Activated T-cell treated with anti-CD3 and anti-CD28 coated beads, Interleukin-2, amount 50 U/mL, for 24 hours (primary cell): Measurements from ENCODE around the gene ABLIM3.
"Not testable (repeated sequence)": the region's sequence is repeated elsewhere in the genome, so short reads cannot be mapped to it uniquely, and the experiment has no call there.

Experiments used
- DNase-seq: peaks from one replicate; pipeline ENCODE4 v3.0.0-alpha.2; 2020
- H3K27ac Mint-ChIP-seq: 2 replicates; pipeline ENCODE4 v1.8.0; 2020; ENCODE audit warnings: mild to moderate bottlenecking, mixed read lengths
- H3K27me3 Mint-ChIP-seq: 2 replicates; pipeline ENCODE4 v1.8.0; 2020; ENCODE audit warnings: mixed read lengths
- H3K36me3 Mint-ChIP-seq: 2 replicates; pipeline ENCODE4 v1.8.0; 2020; ENCODE audit warnings: low read depth, mixed read lengths
- H3K4me1 Mint-ChIP-seq: 2 replicates; pipeline ENCODE4 v1.8.0; 2020; ENCODE audit warnings: low read depth, mixed read lengths
- H3K4me3 Mint-ChIP-seq: 2 replicates; pipeline ENCODE4 v1.8.0; 2020; ENCODE audit warnings: mild to moderate bottlenecking, moderate library complexity, mixed read lengths
- H3K9me3 Mint-ChIP-seq: 2 replicates; pipeline ENCODE4 v1.8.0; 2020; ENCODE audit warnings: mixed read lengths

Gene ABLIM3

GRCh38 chr5:149271195-149271715, 130.0 kb downstream of the ABLIM3 start:
- peaks cover 5% of the 10 kb centered on the region for H3K9me3 Mint-ChIP-seq
- H3K36me3 Mint-ChIP-seq: no peaks in the 10 kb centered on the region
- peaks cover 11% of the 10 kb centered on the region for H3K4me1 Mint-ChIP-seq
- H3K4me3 Mint-ChIP-seq: peak overlapping the region; percentile 66
- peaks cover 37% of the 10 kb centered on the region for H3K27me3 Mint-ChIP-seq
- H3K27ac Mint-ChIP-seq: no peak overlapping the region
- peak; percentile 45 for DNase-seq

DNA sequence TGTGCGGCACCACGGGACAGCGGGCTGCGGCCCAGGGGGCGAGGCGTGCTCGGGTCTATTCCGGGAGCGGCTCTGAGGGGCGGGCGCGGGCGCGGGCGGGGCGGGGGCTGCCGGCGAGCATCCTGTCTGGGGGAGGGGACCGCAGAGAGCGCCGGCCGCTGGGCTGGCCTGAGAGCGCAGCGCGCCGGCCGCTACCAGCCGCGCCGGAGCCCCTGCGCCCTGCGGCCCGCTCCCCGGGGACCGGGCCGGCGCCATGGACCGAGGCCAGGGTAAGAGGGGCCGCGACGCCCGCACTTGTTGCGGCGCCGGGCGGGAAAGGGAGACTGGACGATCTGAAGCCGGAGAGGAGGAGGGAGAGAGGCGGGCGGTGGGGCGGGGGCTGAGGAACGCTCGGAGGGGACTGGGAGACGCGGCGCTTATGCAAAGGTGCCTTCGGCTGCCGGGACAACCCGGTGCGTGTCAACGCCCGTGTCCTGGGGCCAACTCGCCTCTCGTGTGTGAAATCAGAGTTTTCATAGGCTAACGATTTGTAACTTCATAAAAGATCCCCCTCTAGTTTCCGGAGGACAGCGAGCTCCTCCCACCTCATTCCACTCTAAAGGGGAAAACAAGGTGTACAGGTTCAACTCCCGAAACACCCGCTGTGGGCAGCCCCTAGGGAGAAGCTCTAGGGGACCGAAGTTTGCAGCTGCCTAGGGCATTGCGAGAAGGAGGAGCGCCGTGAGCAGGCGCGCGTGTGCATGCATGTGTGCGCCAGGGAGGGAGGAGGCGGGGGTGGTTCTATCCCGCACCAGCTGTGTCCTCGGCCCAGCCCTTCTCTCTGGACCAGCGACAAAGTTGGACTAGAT, 130.6 kb downstream of the ABLIM3 start, which contains the start of gene AFAP1L1:
AFAP1L1 (plus strand) TSS at position 144 of the 848 bp plus-strand sequence; CDS start at position 254, 110 bp downstream.
- peaks cover 5% of the 10 kb centered on the region for H3K9me3 Mint-ChIP-seq
- H3K4me3 Mint-ChIP-seq: peak within 1 kb of the TSS; percentile 83
- peaks cover 37% of the 10 kb centered on the region for H3K27me3 Mint-ChIP-seq
- H3K36me3 Mint-ChIP-seq: no peaks in the 10 kb centered on the region
- DNase-seq: peak; percentile 52
- peaks cover 11% of the 10 kb centered on the region for H3K4me1 Mint-ChIP-seq
- no peak within 1 kb of the TSS for H3K27ac Mint-ChIP-seq

- not testable (repeated sequence) for DNase-seq, H3K9me3 Mint-ChIP-seq, H3K36me3 Mint-ChIP-seq, H3K27ac Mint-ChIP-seq
- H3K4me3 Mint-ChIP-seq: peak overlapping the region; percentile 11
- peaks cover 37% of the 10 kb centered on the region for H3K27me3 Mint-ChIP-seq
- peaks cover 11% of the 10 kb centered on the region for H3K4me1 Mint-ChIP-seq
Measured at GRCh38 chr5:149272781-149273180, 131.5 kb downstream of the ABLIM3 start.

DNA sequence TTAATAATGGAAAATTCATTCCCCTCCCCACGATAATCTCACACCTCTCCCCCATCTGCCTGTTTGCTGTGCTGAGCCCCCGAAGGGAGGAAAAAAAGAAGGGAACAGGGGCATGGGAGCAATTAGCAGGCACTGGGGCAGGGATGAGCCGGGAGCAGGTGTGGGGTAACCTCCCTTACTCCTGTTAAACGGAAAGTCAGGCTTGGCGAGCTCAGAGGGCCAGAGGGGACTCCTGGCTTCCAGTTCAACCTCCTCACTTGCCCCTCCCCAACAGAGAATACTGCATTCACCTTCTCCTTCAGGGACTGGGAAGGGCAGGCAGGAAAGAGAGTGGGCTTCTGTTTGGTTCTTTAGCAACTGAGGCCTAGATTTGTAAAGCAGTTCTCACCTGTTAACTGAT, 131.9 kb downstream of the ABLIM3 start:
- peaks cover 11% of the 10 kb centered on the region for H3K4me1 Mint-ChIP-seq
- peak overlapping the region; percentile 11 for H3K4me3 Mint-ChIP-seq
- H3K27me3 Mint-ChIP-seq: peaks cover 41% of the 10 kb centered on the region
- no peaks in the 10 kb centered on the region for H3K36me3 Mint-ChIP-seq
- H3K9me3 Mint-ChIP-seq: peaks cover 5% of the 10 kb centered on the region
- DNase-seq: no peak
- no peak overlapping the region for H3K27ac Mint-ChIP-seq

DNA sequence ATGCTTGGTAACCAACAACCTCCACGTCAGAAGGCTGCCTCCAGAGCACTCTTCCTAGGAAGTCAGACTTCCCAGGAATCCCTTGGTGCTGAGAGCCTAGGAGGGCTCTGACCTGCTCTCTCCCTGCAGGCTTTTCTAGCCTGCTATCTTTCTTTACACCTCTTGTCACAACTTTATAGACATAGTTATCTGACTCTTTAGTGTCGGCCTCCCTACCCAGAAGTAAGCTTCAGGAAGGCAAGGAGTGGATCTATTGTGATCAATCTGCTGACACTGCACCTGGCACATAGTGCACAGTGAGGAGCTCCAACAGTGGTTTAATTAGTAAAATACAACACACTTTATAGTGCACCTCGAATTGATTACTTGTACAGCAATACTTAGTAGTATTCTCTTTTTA, 132.7 kb downstream of the ABLIM3 start:
- Mint-ChIP-seq H3K27me3 (peaks cover 40% of the 10 kb centered on the region), H3K4me1 (peaks cover 11% of the 10 kb centered on the region), H3K36me3 (no peaks in the 10 kb centered on the region), H3K4me3 (no peak overlapping the region), H3K9me3 (no peaks in the 10 kb centered on the region), H3K27ac (no peak overlapping the region)
- no peak for DNase-seq

- Mint-ChIP-seq H3K27ac (no peak overlapping the region), H3K27me3 (peaks cover 37% of the 10 kb centered on the region), H3K36me3 (no peaks in the 10 kb centered on the region), H3K4me1 (peaks cover 11% of the 10 kb centered on the region), H3K4me3 (no peak overlapping the region), H3K9me3 (no peaks in the 10 kb centered on the region)
- DNase-seq: no peak
Measured at GRCh38 chr5:149274939-149275338, 133.6 kb downstream of the ABLIM3 start.

GRCh38 chr5:149277801-149278200, 136.5 kb downstream of the ABLIM3 start:
- Mint-ChIP-seq H3K9me3 (no peaks in the 10 kb centered on the region), H3K4me3 (no peak overlapping the region), H3K4me1 (no peaks in the 10 kb centered on the region), H3K27me3 (peaks cover 23% of the 10 kb centered on the region), H3K27ac (no peak overlapping the region), H3K36me3 (no peaks in the 10 kb centered on the region)
- DNase-seq: no peak

GRCh38 chr5:149278451-149279210, 137.3 kb downstream of the ABLIM3 start:
- Mint-ChIP-seq H3K4me3 (no peak overlapping the region), H3K27ac (no peak overlapping the region), H3K4me1 (no peaks in the 10 kb centered on the region), H3K36me3 (no peaks in the 10 kb centered on the region), H3K27me3 (peaks cover 15% of the 10 kb centered on the region), H3K9me3 (no peaks in the 10 kb centered on the region)
- DNase-seq: no peak

GRCh38 chr5:149279661-149280060, 138.4 kb downstream of the ABLIM3 start:
- Mint-ChIP-seq H3K36me3 (no peaks in the 10 kb centered on the region), H3K27ac (no peak overlapping the region), H3K27me3 (peaks cover 10% of the 10 kb centered on the region), H3K4me1 (no peaks in the 10 kb centered on the region), H3K4me3 (no peak overlapping the region), H3K9me3 (no peaks in the 10 kb centered on the region)
- no peak for DNase-seq

DNA sequence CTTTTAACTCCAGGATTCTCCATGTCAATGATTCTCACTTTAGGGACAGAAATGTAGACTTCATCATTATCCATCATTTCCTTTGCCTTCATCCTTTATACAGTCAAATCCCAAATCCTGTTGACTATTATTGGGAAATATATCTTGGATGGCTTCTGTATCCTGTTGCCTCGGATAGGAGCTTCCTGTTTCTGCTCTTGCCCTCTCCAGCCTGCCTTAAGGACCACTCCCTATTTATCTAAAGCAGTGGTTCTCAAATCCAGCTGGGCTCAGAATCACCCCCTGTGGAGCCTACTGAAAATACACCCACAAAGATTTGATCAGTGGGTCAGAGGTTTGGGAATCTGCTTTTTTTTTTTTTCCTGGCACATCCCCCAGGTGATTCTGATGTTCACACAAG, 138.8 kb downstream of the ABLIM3 start:
- Mint-ChIP-seq H3K27me3 (peaks cover 10% of the 10 kb centered on the region), H3K36me3 (no peaks in the 10 kb centered on the region)

DNA sequence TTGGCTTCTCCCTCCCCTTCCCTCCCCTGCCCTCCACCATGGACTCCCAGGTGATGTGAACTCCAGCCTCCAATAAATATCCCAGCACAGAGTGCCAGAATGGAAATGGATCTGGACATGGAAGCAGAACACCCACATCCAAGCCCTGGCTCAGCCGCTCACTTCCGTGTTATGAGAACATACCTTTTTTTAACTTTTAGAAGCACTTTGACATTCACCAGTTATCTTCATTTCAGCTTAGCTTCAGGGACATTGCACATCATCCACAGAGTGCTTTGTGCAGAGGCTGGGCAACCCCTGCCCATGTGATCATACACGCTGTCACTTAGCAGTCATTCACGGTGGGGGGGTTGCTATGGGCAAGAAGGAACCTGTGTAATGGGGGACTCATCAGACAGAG, 139.5 kb downstream of the ABLIM3 start:
- Mint-ChIP-seq H3K9me3 (no peaks in the 10 kb centered on the region), H3K27me3 (peaks cover 10% of the 10 kb centered on the region), H3K36me3 (no peaks in the 10 kb centered on the region), H3K4me3 (no peak overlapping the region), H3K27ac (no peak overlapping the region), H3K4me1 (peaks cover 7% of the 10 kb centered on the region)
- DNase-seq: no peak

More for the DNA sequence above, 138.8 kb downstream of the ABLIM3 start:
- no peak overlapping the region for H3K4me3 Mint-ChIP-seq
- H3K9me3 Mint-ChIP-seq: no peaks in the 10 kb centered on the region
- no peak overlapping the region for H3K27ac Mint-ChIP-seq
- DNase-seq: no peak
- H3K4me1 Mint-ChIP-seq: peaks cover under 1% of the 10 kb centered on the region

DNA sequence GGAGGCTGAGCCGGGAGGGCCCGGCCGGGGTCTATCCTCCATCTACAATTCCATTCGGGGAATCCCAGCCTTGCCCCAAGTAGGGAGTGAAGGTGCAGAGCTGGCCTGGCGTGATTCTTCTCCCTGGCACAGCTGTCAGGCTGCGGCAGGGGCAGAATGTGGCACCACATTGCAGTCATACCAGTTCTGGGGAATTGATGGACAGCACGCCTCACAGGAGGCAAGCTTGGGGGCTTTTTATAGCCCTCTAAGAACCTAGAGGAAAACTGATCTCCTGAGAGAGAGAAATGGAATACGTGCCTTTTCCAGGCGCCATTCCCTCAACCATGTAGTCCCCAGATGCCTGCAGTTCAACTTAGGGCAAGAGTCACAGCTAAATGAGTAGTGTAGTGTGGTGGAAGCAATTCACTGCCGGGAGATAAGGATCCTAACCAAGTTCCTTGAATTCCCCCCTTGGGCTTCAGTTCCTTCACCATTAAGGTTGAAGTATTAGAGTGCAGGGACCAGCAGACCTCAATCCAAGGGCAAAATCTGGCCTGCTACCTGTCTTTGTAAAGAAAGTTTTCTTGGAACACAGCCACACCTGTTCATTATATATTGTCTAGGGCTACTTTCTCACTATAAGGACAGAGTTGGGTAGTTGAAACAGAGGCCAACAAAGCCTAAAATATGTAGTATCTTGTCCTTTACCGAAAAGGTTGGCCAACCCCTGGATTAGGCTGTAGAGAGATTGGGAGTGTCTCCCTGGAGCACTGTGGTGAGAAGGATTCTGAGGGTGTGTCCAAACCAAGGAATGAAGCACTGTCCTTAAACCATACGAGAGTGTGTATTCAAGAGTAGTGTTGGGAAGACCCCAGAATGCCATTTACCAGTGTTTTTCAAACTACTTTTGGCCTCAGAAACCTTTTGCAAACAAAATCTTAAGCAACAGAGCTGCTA, 141.0 kb downstream of the ABLIM3 start:
- Mint-ChIP-seq H3K27ac (no peak overlapping the region), H3K36me3 (no peaks in the 10 kb centered on the region), H3K4me3 (no peak overlapping the region), H3K4me1 (peaks cover 7% of the 10 kb centered on the region), H3K9me3 (no peaks in the 10 kb centered on the region), H3K27me3 (peaks cover 10% of the 10 kb centered on the region)
- DNase-seq: no peak

- DNase-seq: no peak
- no peaks in the 10 kb centered on the region for H3K36me3 Mint-ChIP-seq
- H3K27me3 Mint-ChIP-seq: peaks cover 8% of the 10 kb centered on the region
- H3K9me3 Mint-ChIP-seq: no peaks in the 10 kb centered on the region
- no peak overlapping the region for H3K27ac Mint-ChIP-seq
- H3K4me3 Mint-ChIP-seq: no peak overlapping the region
- H3K4me1 Mint-ChIP-seq: peaks cover 7% of the 10 kb centered on the region
Measured at GRCh38 chr5:149282966-149283332, 141.7 kb downstream of the ABLIM3 start.
